ENCODE measurements around the gene TMEM26. TPM values are rescaled to one million over a fixed set of nuclear protein-coding genes. Genes with fewer than 3 reads are reported as not detected.

TMEM26 gene
- total and polyA plus RNA-seq, 8 donors, result 0.03 to 7.0 (median 0.15) TPM; not detected in 3

DNA sequence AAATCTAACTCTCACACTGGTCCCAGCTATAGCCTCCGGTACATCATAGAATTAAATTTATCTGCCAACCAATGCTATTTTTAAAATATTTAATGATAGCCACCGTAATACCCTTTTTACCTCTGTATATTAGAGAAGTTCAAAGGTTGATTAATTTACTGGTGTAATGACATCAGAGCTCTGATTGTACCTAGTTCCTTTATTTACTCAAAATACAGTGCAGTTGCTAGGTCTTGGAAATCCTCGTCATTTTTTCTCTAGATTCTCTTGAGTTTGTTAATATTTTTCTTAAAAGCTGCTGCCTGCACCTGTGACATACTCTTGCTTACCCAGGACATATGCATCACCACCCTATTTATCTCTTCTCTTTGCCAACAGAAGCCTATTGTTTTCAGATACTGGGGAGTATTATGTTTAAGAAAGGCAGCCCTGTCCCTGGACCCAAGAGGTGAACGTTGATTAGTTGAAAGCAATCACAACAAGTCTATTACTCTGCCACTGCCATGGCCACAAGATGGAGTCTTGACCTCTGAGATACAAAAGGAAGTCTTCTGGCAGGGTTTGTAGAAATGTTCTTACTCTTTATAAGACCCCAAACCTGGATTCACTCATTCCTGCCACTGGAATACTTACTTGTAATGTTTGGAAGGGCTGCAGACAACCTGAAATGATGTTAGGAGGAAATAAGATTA is 25.6 kb upstream of the TMEM26 start:
- intact Hi-C loops (cut with DNase I; ENCODE audit: low total_unique reads), result no loop called here
- no peak overlapping the region for H3K27ac ChIP-seq
- H3K4me3 ChIP-seq, result no peak overlapping the region
- H3K36me3 ChIP-seq, result no peaks in the 10 kb centered on the region
- TF ChIP-seq, protein P1, sequence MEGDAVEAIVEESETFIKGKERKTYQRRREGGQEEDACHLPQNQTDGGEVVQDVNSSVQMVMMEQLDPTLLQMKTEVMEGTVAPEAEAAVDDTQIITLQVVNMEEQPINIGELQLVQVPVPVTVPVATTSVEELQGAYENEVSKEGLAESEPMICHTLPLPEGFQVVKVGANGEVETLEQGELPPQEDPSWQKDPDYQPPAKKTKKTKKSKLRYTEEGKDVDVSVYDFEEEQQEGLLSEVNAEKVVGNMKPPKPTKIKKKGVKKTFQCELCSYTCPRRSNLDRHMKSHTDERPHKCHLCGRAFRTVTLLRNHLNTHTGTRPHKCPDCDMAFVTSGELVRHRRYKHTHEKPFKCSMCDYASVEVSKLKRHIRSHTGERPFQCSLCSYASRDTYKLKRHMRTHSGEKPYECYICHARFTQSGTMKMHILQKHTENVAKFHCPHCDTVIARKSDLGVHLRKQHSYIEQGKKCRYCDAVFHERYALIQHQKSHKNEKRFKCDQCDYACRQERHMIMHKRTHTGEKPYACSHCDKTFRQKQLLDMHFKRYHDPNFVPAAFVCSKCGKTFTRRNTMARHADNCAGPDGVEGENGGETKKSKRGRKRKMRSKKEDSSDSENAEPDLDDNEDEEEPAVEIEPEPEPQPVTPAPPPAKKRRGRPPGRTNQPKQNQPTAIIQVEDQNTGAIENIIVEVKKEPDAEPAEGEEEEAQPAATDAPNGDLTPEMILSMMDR (IDR thresholded peaks at IDR 0.05), result no peak
- no peak for TF ChIP-seq EP300 (IDR thresholded peaks at IDR 0.05)
- TF ChIP-seq POLR2AphosphoS5 (IDR thresholded peaks at IDR 0.05), result no peak
- H3K9me3 ChIP-seq, result no peaks in the 10 kb centered on the region
- no peaks in the 10 kb centered on the region for H3K4me1 ChIP-seq
- WGBS, 5 donors, result 45 to 58% (median 50%) methylated on average over 4 of the region's 4 CpGs
- DNase-seq, result peak in 1 of 2 donors; percentile 4
- no peaks in the 10 kb centered on the region for H3K27me3 ChIP-seq

DNA sequence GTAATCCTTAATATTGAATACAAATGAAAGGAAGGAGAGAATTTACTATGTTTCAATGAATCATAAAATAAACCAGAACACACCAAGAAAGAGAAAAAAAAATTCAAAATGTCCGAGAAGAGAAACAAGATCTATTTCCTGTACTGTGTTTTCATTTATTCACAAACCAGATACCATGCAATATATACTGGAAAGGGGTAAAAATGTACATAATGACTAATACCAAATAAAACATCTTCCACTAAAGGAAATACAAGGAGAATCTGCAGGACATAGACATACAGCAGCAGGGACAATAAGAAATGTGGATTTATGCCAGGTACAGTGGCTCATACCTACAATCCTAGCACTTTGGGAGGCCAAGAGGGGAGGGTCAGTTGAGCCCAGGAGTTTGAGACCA is 24.3 kb upstream of the TMEM26 start:
- no peak for DNase-seq
- intact Hi-C loops (cut with DNase I; ENCODE audit: low total_unique reads), result no loop called here
- H3K36me3 ChIP-seq, result no peaks in the 10 kb centered on the region
- H3K4me1 ChIP-seq, result no peaks in the 10 kb centered on the region
- 53 to 83% (median 73%) methylated on average over 1 of the region's 1 CpG for WGBS, 5 donors
- no peaks in the 10 kb centered on the region for H3K9me3 ChIP-seq
- TF ChIP-seq, protein P1 (IDR thresholded peaks at IDR 0.05), result no peak
- TF ChIP-seq EP300 (IDR thresholded peaks at IDR 0.05) (no peak), POLR2AphosphoS5 (IDR thresholded peaks at IDR 0.05) (no peak), POLR2A (IDR thresholded peaks at IDR 0.05) (no peak)
- H3K27me3 ChIP-seq, result no peaks in the 10 kb centered on the region
- H3K27ac ChIP-seq, result no peak overlapping the region
- H3K4me3 ChIP-seq, result no peak overlapping the region

DNA sequence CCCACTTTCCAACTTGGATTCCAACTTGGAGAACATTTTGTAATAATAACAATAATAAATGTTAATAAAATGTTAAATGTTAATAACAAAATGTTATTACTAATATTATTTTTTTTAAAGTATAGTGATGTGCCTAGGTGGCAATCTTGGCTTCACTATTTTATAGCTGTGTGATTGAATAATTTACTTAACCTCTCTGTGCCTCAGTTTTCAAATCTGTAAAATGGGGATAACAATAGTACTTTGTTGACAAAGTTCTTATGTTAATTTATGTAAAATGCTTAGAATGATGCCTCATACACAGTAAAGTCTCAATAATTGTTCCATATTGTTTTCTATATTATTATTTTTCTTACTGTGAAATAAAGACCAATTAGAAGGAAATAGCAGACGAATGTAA is 23.3 kb upstream of the TMEM26 start:
- 87 to 97% (median 91%) methylated on average over 1 of the region's 1 CpG for WGBS, 5 donors
- Histone ChIP-seq H3K4me3 (no peak overlapping the region), H3K27ac (no peak overlapping the region), H3K36me3 (no peaks in the 10 kb centered on the region), H3K27me3 (no peaks in the 10 kb centered on the region), H3K9me3 (no peaks in the 10 kb centered on the region), H3K4me1 (no peaks in the 10 kb centered on the region)
- DNase-seq, result no peak
- no peak for TF ChIP-seq EP300 (IDR thresholded peaks at IDR 0.05)
- TF ChIP-seq, protein P1 (IDR thresholded peaks at IDR 0.05), result no peak
- no peak for TF ChIP-seq POLR2A (IDR thresholded peaks at IDR 0.05)
- TF ChIP-seq POLR2AphosphoS5 (IDR thresholded peaks at IDR 0.05), result no peak
- intact Hi-C loops (cut with DNase I; ENCODE audit: low total_unique reads), result no loop called here

DNA sequence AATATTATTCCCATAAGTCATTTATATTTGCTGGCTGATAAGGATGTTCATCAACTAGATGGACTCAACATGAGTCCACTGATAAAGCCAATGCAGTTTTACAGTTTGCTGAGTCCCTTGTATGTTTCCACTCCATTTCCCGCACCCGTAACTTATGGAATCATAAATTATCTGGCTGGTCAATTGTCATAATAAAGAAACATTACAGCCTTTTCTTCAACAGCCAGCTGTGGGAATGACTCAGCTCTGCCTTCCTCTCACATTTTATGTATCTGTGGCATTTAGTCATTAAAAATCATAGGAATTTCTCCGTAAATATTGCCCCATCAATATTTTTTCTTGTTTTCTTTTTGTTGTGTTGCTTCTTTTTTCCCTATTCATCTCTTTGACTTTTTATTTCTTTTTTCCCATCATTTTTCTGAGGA is 22.3 kb upstream of the TMEM26 start:
- TF ChIP-seq EP300 (IDR thresholded peaks at IDR 0.05), result no peak
- TF ChIP-seq, protein P1 (IDR thresholded peaks at IDR 0.05), result no peak
- TF ChIP-seq POLR2A (IDR thresholded peaks at IDR 0.05), result no peak
- TF ChIP-seq POLR2AphosphoS5 (IDR thresholded peaks at IDR 0.05), result no peak
- Histone ChIP-seq H3K36me3 (no peaks in the 10 kb centered on the region), H3K9me3 (no peaks in the 10 kb centered on the region), H3K27ac (no peak overlapping the region), H3K27me3 (no peaks in the 10 kb centered on the region), H3K4me3 (no peak overlapping the region), H3K4me1 (no peaks in the 10 kb centered on the region)
- DNase-seq, result peak in 1 of 2 donors; percentile 19
- intact Hi-C loops (cut with DNase I; ENCODE audit: low total_unique reads), result no loop called here
- WGBS, 5 donors, result 74 to 92% (median 79%) methylated on average over 3 of the region's 3 CpGs

Data from stomach (tissue), 9 donors.